ENCODE results near the gene ZNF445. TPM values are rescaled to one million over a fixed set of nuclear protein-coding genes. Genes with fewer than 3 reads are reported as not detected.

The ZNF445 gene
- total RNA-seq, 1 experiment from 2014 or later = 15.9 TPM

DNA sequence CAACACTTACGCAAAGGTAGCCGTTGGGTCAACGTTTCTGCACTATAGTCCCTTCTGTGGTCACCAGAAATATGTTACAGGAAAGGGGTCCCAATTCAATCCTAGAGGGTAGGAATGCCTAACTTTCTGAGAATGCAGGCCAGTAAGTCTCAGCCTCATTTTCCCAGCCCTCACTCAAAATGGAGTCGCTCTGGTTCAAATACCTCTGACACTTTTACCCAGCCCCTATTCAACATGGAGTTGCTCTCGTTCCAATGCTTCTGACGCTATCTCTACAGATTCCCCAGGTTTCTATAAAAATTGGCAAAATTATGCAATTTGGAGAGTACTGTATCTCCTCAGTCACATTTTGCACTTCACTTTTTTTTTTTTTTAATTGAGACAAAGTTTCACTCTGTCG is 39.7 kb downstream of the ZNF445 start:
- TF ChIP-seq, protein P1, sequence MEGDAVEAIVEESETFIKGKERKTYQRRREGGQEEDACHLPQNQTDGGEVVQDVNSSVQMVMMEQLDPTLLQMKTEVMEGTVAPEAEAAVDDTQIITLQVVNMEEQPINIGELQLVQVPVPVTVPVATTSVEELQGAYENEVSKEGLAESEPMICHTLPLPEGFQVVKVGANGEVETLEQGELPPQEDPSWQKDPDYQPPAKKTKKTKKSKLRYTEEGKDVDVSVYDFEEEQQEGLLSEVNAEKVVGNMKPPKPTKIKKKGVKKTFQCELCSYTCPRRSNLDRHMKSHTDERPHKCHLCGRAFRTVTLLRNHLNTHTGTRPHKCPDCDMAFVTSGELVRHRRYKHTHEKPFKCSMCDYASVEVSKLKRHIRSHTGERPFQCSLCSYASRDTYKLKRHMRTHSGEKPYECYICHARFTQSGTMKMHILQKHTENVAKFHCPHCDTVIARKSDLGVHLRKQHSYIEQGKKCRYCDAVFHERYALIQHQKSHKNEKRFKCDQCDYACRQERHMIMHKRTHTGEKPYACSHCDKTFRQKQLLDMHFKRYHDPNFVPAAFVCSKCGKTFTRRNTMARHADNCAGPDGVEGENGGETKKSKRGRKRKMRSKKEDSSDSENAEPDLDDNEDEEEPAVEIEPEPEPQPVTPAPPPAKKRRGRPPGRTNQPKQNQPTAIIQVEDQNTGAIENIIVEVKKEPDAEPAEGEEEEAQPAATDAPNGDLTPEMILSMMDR (conservative IDR thresholded peaks at IDR 0.05) = no peak
- TF ChIP-seq EZH2 (IDR thresholded peaks at IDR 0.05; ENCODE audit: low read depth) = no peak
- H3K79me2 ChIP-seq (ENCODE audit: low read depth) = no peaks in the 10 kb centered on the region
- ChIA-PET CTCF (no interaction called here), POLR2A (ENCODE audit: unreplicated experiment) (no interaction called here)
- H3K27ac ChIP-seq = no peak overlapping the region
- no peak overlapping the region for H3K4me2 ChIP-seq
- DNase-seq = no peak
- no peaks in the 10 kb centered on the region for H3K27me3 ChIP-seq (ENCODE audit: insufficient read depth, low read depth)
- no peaks in the 10 kb centered on the region; the same call in 1 of the 2 replicates for H3K9me3 ChIP-seq (ENCODE audit: insufficient read depth, low read depth)
- BruUV-seq (replicated peaks) = no TSS peak
- H2AFZ ChIP-seq = no peak overlapping the region
- H3F3A ChIP-seq (ENCODE audit: insufficient read depth, low read depth) = no peaks in the 10 kb centered on the region
- H3K9me2 ChIP-seq (ENCODE audit: insufficient read depth) = no peaks in the 10 kb centered on the region
- no peaks in the 10 kb centered on the region for H4K20me1 ChIP-seq (ENCODE audit: insufficient read depth)
- H3K36me3 ChIP-seq (ENCODE audit: low read depth) = no peaks in the 10 kb centered on the region
- H3K4me1 ChIP-seq (replicated peaks; ENCODE audit: insufficient read depth) = no peaks in the 10 kb centered on the region
- H3K4me3 ChIP-seq = no peak overlapping the region
- intact Hi-C loops (cut with micrococcal nuclease; ENCODE audit: unreplicated experiment) = no loop called here

DNA sequence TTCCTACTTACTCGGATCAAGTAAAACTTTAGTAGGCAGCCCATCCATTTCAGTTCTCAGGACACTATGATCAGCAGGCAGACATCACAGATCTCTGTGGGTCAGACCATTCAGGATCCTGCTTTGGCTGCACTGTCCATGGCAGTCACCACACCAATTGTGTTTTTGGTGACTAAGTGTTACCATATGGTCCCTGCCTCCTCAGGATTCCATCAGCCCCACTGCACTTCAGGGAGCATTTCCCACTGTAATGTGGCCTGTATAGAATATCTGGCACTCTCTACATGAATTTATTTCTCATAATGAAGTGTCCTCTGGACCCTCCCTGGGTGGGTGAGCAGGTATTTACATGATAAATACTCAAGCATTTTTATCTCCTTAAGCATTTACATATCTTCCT is 41.3 kb downstream of the ZNF445 start:
- DNase-seq = no peak
- Histone ChIP-seq H3K9me3 (ENCODE audit: insufficient read depth, low read depth) (no peaks in the 10 kb centered on the region; the same call in 1 of the 2 replicates), H3K27ac (no peak overlapping the region), H3K4me3 (no peak overlapping the region), H3K36me3 (ENCODE audit: low read depth) (no peaks in the 10 kb centered on the region), H3K4me1 (replicated peaks; ENCODE audit: insufficient read depth) (no peaks in the 10 kb centered on the region), H2AFZ (no peak overlapping the region), H3K27me3 (ENCODE audit: insufficient read depth, low read depth) (no peaks in the 10 kb centered on the region), H4K20me1 (ENCODE audit: insufficient read depth) (no peaks in the 10 kb centered on the region), H3F3A (ENCODE audit: insufficient read depth, low read depth) (no peaks in the 10 kb centered on the region), H3K4me2 (no peak overlapping the region), H3K9me2 (ENCODE audit: insufficient read depth) (no peaks in the 10 kb centered on the region), H3K79me2 (ENCODE audit: low read depth) (no peaks in the 10 kb centered on the region)
- TF ChIP-seq EZH2 (IDR thresholded peaks at IDR 0.05; ENCODE audit: low read depth) = no peak
- TF ChIP-seq, protein P1 (conservative IDR thresholded peaks at IDR 0.05) = no peak
- ChIA-PET POLR2A (ENCODE audit: unreplicated experiment) (no interaction called here), CTCF (no interaction called here)
- no TSS peak for BruUV-seq (replicated peaks)
- intact Hi-C loops (cut with micrococcal nuclease; ENCODE audit: unreplicated experiment) = no loop called here

DNA sequence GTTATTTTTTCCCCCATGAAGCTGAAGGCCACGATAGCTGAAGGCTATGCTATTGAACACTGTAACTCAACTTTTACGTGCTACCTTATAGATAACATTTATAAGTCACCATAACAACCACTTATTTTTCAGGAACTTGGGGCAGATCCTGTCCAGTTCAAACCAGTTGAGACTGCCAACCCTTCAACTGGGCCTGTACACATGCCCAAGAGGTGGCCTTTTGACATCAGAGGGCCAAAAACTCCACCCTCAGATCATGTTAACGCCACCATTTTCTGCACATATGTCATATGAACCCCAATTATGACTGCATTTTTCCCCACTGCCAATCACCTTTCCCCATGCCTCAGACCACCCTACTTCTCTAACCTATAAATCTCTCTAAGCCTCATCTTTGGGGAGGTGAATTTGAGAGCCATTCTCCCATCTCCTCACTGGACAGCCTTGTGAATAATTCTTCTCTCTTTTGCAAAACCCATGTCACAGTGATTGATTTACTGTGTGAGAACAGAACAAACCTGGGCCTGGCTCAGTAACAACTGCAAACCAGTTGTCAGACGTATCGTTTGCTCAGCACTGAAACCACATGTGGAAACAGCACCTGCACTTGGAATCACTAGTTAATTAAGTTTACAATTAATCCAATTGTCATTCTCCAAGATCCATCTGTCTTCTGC is 42.5 kb downstream of the ZNF445 start:
- Histone ChIP-seq H3K4me3 (no peak overlapping the region), H3K4me2 (no peak overlapping the region), H4K20me1 (ENCODE audit: insufficient read depth) (no peaks in the 10 kb centered on the region), H3K27me3 (ENCODE audit: insufficient read depth, low read depth) (no peaks in the 10 kb centered on the region), H2AFZ (no peak overlapping the region), H3K79me2 (ENCODE audit: low read depth) (no peaks in the 10 kb centered on the region), H3K27ac (no peak overlapping the region), H3K9me3 (ENCODE audit: insufficient read depth, low read depth) (no peaks in the 10 kb centered on the region; the same call in 1 of the 2 replicates), H3K4me1 (replicated peaks; ENCODE audit: insufficient read depth) (no peaks in the 10 kb centered on the region), H3F3A (ENCODE audit: insufficient read depth, low read depth) (no peaks in the 10 kb centered on the region), H3K36me3 (ENCODE audit: low read depth) (no peaks in the 10 kb centered on the region), H3K9me2 (ENCODE audit: insufficient read depth) (no peaks in the 10 kb centered on the region)
- POLR2A ChIA-PET (ENCODE audit: unreplicated experiment) = no interaction called here
- BruUV-seq (replicated peaks) = no TSS peak
- DNase-seq = no peak
- intact Hi-C loops (cut with micrococcal nuclease; ENCODE audit: unreplicated experiment) = no loop called here
- no peak for TF ChIP-seq EZH2 (IDR thresholded peaks at IDR 0.05; ENCODE audit: low read depth)
- TF ChIP-seq, protein P1 (conservative IDR thresholded peaks at IDR 0.05) = no peak
- CTCF ChIA-PET = no interaction called here

Data from PC-9 (cell line).